MCF 10A (cell line): Measurements from ENCODE around the gene SYPL2. TPM values are rescaled to one million over a fixed set of nuclear protein-coding genes. Genes with fewer than 3 reads are reported as not detected.

Experiments used
- BruUV-seq: library from RNA; stranded (reverse); fragments of 400-500 nt; replicated peaks from 2 replicates; lab custom pipeline; 2021; lab: Mats Ljungman, UMichigan
- CTCF ChIA-PET: fragments of 300-600 bp; sonication (Branson Sonifier 250); formaldehyde crosslinking; extraction: SDS; loops from one replicate; lab custom pipeline; 2021; ENCODE audit warnings: antibody characterized with exemption, inconsistent platforms; lab: Yijun Ruan, JAX
- POLR2A ChIA-PET: fragments of 300-600, 350-650 bp; sonication (Branson Sonifier 250); formaldehyde crosslinking; extraction: SDS; loops from one replicate; lab custom pipeline; 2020; ENCODE audit warnings: antibody characterized with exemption, inconsistent platforms; lab: Yijun Ruan, JAX
- DNase-seq: peaks from one replicate; pipeline ENCODE4 v3.0.0-alpha.2; 2018; ENCODE audit not compliant: unreplicated experiment
- H3K27ac Mint-ChIP-seq: one replicate; pipeline ENCODE4 v1.8.0; 2022; ENCODE audit warnings: mild to moderate bottlenecking, low read depth, mixed read lengths; ENCODE audit not compliant: unreplicated experiment
- H3K27me3 Mint-ChIP-seq: one replicate; pipeline ENCODE4 v1.8.0; 2022; ENCODE audit warnings: mixed read lengths; ENCODE audit not compliant: insufficient read depth, unreplicated experiment
- H3K36me3 Mint-ChIP-seq: one replicate; pipeline ENCODE4 v1.8.0; 2022; ENCODE audit warnings: mild to moderate bottlenecking, moderate library complexity, mixed read lengths; ENCODE audit not compliant: insufficient read depth, unreplicated experiment
- H3K4me1 Mint-ChIP-seq: one replicate; pipeline ENCODE4 v1.8.0; 2022; ENCODE audit warnings: mixed read lengths; ENCODE audit not compliant: insufficient read depth, unreplicated experiment
- H3K4me3 Mint-ChIP-seq: one replicate; pipeline ENCODE4 v1.8.0; 2022; ENCODE audit warnings: mild to moderate bottlenecking, moderate library complexity, mixed read lengths; ENCODE audit not compliant: unreplicated experiment
- H3K9me3 Mint-ChIP-seq: one replicate; pipeline ENCODE4 v1.8.0; 2022; ENCODE audit warnings: mixed read lengths; ENCODE audit not compliant: unreplicated experiment
- intact Hi-C: fragments of 100-400 bp; cut with micrococcal nuclease; formaldehyde crosslinking; loops from 2 replicates; pipeline ENCODE4 v1.14.1; 2022
- total RNA-seq: library from RNA; stranded (reverse); gene quantifications from 2 replicates; pipeline ENCODE4 v1.2.3, GENCODE V29; 2022
- TF ChIP-seq, protein P1 (sequence below): fragments of 200-600 bp; IDR thresholded peaks from one replicate; pipeline ENCODE4 v1.8.0; 2022; ENCODE audit warnings: antibody characterized with exemption, mild to moderate bottlenecking; ENCODE audit not compliant: unreplicated experiment

The SYPL2 gene
- total RNA-seq, 1 experiment from 2014 or later: not detected

DNA sequence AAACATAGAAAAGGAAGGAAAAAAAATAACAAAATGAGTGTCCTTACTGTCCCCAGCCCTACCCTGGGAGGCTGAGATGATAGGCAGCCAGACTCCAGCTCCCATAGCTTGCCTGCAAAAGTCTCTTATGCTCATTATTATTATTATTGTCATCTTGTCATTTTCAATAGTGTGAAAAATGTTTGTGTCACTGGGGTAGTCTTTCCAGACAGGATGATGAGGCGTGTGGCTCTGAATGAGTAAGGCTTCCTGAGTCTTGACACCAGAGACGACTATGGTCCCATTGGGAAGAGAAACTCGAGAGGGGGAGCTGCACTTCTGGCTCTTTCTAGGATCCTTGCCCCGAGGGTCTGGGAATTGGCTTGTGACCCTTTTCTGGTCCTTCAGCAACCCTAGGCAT lies 26.4 kb downstream of the SYPL2 start:
- ChIA-PET POLR2A (interaction anchor here (1.0 to 5.6 kb wide), 5 partner anchors 23 to 210 kb away, joined by 3 to 38 read pairs (median 4); partner anchors contain the start of gene PSRC1), CTCF (interaction anchor here (0.6 to 40.0 kb wide), 20 partner anchors 8 to 578 kb away, joined by 3 to 1071 read pairs (median 4); partner anchors contain the start of genes AMIGO1, AMPD2, ATXN7L2 and GNAT2)

DNA sequence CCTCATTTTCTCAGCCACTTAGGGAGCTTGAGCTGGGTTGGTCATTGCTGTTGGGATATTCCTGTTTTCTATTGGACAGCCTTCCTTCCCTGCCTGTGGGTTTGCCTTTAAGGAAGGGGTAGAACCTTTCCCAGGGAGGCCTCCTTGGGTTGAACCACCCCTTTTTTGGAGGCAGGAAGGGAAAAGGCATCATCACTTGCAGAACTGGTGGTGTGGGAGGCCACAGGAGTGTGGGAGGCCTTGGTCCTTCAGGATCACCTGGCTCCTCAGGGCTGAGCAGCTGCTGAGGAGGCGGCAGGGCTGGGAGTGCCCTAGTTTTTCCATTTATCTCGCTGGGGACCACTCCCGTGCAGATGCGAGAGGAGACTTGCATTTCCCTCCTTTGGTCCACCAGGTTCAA lies 26.9 kb downstream of the SYPL2 start:
- DNase-seq: no peak
- Mint-ChIP-seq H3K27me3 (no peaks in the 10 kb centered on the region), H3K9me3 (no peaks in the 10 kb centered on the region), H3K36me3 (peaks cover 20% of the 10 kb centered on the region), H3K4me3 (peak overlapping the region; percentile 98), H3K27ac (no peak overlapping the region), H3K4me1 (no peaks in the 10 kb centered on the region)
- ChIA-PET CTCF (interaction anchor here (0.6 to 40.0 kb wide), 21 partner anchors 9 to 578 kb away, joined by 3 to 1071 read pairs (median 3); partner anchors contain the start of genes AMIGO1, AMPD2, ATXN7L2 and GNAT2), POLR2A (interaction anchor here (0.6 to 5.6 kb wide), 11 partner anchors 9 to 801 kb away, joined by 3 to 38 read pairs (median 4); partner anchors contain the start of genes ATXN7L2, PRPF38B and PSRC1)
- TF ChIP-seq, protein P1, sequence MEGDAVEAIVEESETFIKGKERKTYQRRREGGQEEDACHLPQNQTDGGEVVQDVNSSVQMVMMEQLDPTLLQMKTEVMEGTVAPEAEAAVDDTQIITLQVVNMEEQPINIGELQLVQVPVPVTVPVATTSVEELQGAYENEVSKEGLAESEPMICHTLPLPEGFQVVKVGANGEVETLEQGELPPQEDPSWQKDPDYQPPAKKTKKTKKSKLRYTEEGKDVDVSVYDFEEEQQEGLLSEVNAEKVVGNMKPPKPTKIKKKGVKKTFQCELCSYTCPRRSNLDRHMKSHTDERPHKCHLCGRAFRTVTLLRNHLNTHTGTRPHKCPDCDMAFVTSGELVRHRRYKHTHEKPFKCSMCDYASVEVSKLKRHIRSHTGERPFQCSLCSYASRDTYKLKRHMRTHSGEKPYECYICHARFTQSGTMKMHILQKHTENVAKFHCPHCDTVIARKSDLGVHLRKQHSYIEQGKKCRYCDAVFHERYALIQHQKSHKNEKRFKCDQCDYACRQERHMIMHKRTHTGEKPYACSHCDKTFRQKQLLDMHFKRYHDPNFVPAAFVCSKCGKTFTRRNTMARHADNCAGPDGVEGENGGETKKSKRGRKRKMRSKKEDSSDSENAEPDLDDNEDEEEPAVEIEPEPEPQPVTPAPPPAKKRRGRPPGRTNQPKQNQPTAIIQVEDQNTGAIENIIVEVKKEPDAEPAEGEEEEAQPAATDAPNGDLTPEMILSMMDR: no peak
- intact Hi-C loops: loop anchor here (5.0 kb wide), 1 partner anchor 66 kb away; the partner anchor contains the start of gene PSMA5
- no TSS peak for BruUV-seq

More for the DNA sequence above, 26.4 kb downstream of the SYPL2 start:
- Mint-ChIP-seq H3K27me3 (no peaks in the 10 kb centered on the region), H3K9me3 (no peaks in the 10 kb centered on the region), H3K27ac (no peak overlapping the region), H3K4me3 (no peak overlapping the region), H3K36me3 (peaks cover 23% of the 10 kb centered on the region), H3K4me1 (no peaks in the 10 kb centered on the region)
- DNase-seq: no peak
- BruUV-seq: no TSS peak
- TF ChIP-seq, protein P1: no peak
- intact Hi-C loops: loop anchor here (5.0 kb wide), 1 partner anchor 65 kb away; the partner anchor contains the start of gene PSMA5

DNA sequence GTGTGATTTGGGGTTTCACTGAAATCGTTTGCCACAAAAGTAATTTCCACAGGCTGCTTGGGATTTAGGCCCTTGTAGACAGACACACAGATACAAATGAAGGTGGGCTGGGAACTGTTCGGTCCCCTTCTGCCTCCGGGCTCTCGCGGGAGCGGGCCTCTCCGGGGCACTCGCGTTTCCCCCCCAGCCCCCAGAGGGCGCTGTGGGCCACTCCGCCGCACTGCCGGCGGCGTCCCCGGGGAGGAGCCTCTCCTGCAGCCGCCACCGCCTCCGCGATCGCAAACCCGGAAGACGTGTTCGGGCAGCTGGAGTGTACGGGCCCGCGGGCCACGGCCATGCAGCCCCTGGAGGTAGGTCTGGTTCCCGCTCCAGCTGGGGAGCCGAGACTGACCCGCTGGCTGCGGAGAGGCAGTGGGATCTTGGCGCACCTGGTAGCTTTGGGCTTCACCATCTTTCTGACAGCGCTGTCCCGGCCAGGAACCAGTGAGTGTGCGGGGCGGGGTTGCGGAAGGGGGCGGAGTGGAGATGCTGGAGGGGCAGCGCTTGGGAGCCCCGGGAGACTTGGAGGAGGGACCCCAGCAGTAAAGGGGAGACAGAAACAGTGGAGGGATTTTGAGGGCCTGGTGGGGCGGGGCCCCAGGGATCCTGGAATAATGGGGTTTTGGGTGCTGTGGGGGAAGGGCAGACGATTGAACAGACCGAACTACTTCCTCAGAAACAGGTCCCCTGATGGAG lies 27.6 kb downstream of the SYPL2 start, which contains the start of gene CYB561D1:
TSS of gene CYB561D1 (plus strand) at position 290 of the 735 bp plus-strand sequence. CDS start at position 336, 46 bp downstream.
- TF ChIP-seq, protein P1: peak; percentile 92
- DNase-seq: peak; percentile 80
- BruUV-seq: no TSS peak
- CTCF ChIA-PET: interaction anchor here (0.6 to 40.0 kb wide), 27 partner anchors 10 to 578 kb away, joined by 3 to 1071 read pairs (median 3); partner anchors contain the start of genes AMIGO1, AMPD2, ATXN7L2 and GNAT2
- Mint-ChIP-seq H3K27me3 (no peaks in the 10 kb centered on the region), H3K4me3 (peak within 1 kb of the TSS; percentile 98), H3K27ac (peak within 1 kb of the TSS; percentile 75), H3K36me3 (peaks cover 18% of the 10 kb centered on the region), H3K4me1 (no peaks in the 10 kb centered on the region), H3K9me3 (no peaks in the 10 kb centered on the region)
- intact Hi-C loops: loop anchor here (1.0 to 5.0 kb wide), 2 partner anchors 38 to 67 kb away; partner anchors contain the start of gene PSMA5
- POLR2A ChIA-PET: interaction anchor here (0.7 to 5.6 kb wide), 12 partner anchors 10 to 802 kb away, joined by 3 to 38 read pairs (median 4); partner anchors contain the start of genes ATXN7L2, PRPF38B and PSMA5

DNA sequence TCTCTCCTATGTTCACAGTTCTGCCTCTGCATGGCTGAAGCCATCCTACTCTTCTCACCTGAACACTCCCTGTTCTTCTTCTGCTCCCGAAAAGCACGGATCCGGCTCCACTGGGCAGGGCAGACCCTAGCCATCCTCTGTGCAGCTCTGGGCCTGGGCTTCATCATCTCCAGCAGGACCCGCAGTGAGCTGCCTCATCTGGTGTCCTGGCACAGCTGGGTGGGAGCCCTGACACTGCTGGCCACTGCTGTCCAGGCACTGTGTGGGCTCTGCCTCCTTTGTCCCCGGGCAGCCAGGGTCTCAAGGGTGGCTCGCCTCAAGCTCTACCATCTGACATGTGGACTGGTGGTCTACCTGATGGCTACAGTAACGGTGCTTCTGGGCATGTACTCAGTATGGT lies 29.4 kb downstream of the SYPL2 start:
- CTCF ChIA-PET: interaction anchor here (0.6 to 40.0 kb wide), 5 partner anchors 11 to 278 kb away, joined by 3 to 1071 read pairs (median 7); partner anchors contain the start of genes ATXN7L2 and GPR61
- peaks cover 13% of the 10 kb centered on the region for H3K36me3 Mint-ChIP-seq
- intact Hi-C loops: no loop called here
- no peak overlapping the region for H3K27ac Mint-ChIP-seq
- H3K4me3 Mint-ChIP-seq: peak overlapping the region; percentile 98
- H3K9me3 Mint-ChIP-seq: no peaks in the 10 kb centered on the region
- TF ChIP-seq, protein P1: no peak
- no peaks in the 10 kb centered on the region for H3K4me1 Mint-ChIP-seq
- POLR2A ChIA-PET: interaction anchor here (1.0 kb wide), 1 partner anchor 255 kb away, joined by 3 read pairs; no protein-coding TSS in a partner anchor
- DNase-seq: no peak
- no peaks in the 10 kb centered on the region for H3K27me3 Mint-ChIP-seq
- BruUV-seq: no TSS peak
